ENCODE data around the gene MYO16.
"Not testable (repeated sequence)": the region's sequence is repeated elsewhere in the genome, so short reads cannot be mapped to it uniquely, and the experiment has no call there.

Gene MYO16

DNA sequence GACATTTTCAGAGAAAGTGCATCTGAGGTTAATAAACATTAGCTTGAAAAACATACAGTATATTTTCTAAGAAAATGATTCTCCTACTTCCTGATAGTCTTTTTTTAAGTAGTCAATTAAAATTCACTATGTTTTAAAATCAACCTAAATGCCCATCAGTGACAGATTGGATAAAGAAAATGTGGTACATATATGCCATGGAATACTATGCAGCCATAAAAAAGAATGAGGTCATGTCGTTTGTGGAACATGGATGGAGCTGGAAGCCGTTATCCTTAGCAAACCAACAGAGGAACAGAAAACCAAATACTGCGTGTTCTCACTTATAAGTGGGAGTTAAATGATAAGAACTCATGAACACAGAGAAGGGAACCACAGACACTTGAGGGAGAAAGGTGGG, 462.8 kb downstream of the MYO16 start:
- DNase-seq, result not testable (repeated sequence)

DNA sequence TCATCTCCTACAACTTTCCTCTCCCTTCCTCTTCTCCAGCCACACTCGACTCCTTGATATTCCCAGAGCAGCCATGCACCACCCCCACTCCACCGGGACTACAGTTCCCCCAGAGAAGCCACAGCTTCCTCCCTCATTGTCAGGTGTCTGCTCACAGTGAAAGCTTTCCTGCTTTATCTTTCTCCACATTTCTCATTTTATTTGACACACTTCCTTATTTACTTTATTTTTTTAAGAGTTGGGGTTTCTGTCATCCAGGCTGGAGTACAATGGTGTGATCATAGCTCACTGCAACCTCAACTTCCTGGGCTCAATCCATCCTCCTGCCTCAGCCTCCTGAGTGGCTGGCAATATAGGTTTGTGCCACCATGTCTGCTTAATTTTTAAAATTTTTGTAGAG, 464.6 kb downstream of the MYO16 start:
- DNase-seq, result no peak

DNA sequence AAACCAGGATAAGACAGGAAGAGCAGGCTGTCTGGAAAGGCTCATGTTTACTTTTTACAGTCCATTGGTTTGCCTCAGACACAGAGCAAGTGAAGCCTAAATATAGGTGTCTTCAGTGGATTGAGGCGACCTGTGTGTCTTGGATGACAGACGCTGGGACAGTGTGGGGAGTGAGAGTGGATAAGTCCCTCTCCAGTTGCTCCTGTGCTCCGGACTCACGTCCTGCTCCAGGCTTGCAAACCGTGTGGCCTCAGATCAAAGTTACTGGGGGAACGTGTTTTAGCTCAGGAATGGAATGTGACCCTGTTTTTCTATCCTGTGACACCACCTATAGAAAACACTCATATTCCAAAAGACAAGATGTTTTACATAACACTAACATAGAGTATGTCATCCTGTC, 465.7 kb downstream of the MYO16 start:
- no peak for DNase-seq

DNA sequence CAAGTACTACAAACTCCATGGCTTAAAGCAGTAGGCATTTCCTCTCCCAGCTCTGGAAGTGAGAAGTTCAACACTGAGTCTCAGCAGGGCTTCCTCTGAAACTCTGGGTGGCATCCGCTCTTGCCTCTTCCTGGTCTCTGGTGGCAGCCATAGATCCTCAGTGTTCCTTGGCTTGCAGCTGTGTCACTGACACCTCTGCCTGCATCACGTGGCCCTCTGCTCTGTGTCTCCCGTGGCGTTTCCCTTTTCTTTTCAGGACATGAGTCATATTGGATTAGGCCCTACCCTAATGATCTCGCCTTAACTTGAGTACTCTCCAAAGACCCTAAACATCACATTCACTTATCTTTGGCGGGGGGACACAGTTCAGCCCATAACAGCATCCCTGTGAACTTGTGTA, 466.7 kb downstream of the MYO16 start:
- no peak for DNase-seq

DNA sequence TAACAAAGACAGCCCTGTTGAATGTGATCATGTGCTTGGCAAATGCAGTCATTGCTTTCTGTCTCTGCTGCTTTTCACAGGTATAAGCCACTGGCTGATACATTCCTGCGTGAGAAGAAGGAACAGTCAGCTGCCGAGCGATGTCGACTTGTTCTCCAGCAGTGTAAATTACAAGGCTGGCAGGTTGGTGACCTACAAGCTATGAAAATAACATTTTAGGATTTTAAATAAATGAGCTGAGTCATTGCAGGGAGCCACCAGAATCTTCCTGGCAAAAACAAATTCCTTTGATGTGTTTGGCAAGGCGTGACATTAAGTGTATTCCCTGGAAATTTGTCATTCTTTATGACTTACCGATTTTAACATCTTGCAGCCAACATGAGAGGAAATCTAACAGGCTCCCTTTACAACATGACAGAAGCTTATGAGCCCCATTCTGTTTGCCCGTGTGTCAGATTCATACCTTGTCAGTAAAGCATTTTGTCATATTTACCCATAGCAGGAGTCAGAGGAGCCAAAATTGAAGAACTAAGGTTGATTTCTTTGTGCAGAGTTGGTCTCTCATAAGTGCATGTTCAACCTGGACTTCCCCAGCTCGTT, 471.4 kb downstream of the MYO16 start:
- no peak for DNase-seq

DNA sequence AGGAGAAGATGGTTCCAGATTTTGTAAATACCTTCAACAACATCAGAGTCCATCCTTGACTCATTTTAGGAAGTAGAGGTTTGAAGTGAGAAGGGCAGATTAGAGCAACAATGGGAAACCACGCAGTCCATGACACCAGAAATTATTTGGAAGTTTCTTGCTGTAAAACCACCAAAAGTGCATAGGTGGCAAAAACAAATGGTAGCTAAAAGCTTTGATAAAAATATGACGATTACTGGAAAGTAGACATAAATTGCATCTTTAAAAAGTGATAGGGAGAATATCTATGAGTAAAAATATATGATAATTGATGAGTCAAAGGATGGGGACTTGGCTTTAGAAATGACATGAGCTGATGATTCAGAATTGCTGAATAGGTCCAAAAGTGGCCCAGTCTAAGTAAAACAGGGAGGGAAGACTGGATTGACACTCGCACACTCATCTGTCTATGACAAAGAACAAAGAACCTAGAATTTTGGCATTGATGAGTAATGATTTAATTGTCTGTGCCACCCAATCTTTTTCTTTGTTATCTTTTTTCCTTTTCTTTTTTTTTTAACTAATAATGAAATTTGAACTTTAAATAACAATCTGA, 472.2 kb downstream of the MYO16 start:
- DNase-seq, result no peak

DNA sequence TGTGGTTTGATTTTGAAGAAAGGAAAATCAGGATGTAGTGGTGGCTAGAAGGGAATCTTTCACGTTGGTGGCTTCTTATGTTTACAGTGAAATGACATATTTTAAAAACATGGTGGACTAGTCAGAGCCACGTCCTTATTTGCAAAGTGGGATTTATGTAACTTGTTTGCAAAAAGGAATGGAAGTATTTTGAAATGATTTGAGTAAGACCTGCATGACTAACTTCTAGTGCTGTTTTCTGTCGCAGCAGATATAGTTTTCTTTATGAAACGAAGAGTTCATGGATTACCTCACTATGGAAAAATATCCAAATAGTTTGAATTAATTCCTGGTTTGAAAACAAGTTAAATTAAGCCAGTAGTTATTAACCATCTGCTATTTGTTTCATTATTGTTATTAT, 476.5 kb downstream of the MYO16 start:
- no peak for DNase-seq

DNA sequence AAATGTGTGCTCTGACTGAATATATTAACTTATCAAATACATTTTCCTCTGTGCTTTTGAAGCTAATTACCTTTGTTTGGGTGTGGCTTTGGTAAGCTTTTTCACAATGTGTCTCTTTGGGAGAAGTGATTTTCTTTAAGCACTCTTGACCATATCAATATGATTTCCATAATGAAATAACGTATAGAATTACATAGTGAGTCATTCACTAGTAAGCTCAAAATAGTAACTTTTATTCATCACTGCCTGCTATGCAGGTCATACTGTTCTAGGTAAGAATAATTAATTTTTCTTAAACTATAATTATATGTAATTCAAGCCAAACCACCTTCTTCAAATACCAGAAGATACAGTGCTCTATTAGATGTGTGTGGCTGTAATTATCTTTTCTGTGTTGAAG, 480.7 kb downstream of the MYO16 start:
- no peak for DNase-seq

DNA sequence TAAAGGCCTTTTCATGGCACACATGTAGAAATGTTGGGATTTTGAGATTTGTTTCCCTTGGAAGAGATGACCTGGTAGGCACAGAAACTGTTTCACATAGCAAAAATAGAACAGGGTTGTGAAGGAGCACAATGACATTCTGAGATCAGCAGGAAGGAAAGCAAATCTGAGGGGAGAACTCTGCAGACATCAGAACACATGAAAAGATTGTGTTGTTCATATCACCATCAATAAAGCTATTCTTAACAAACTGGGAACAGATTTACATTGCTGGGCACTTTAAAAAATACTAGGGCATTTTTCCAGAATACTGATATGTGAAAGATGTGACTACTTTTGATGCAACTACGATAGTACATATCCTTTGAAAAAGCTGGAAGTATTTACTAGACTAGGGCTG, 481.7 kb downstream of the MYO16 start:
- DNase-seq, result no peak

DNA sequence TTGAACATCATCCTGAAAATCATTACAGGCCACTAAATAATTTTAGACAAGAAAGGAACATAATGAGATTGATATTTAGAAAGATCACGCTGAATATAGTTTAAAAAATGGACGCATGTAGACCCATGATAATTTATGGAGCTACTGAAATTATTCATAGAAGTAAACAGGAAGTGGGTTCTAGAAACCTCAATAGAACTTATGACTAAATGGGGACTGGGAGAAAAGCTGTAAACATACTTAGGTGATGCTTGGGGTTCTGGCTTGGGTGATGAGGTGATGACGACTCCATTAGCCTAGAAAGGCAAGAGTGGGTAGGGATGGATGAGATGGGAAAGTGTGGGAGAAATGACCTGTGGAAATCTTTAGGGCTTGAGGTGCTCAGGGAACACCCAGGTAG, 484.0 kb downstream of the MYO16 start:
- DNase-seq, result no peak

DNA sequence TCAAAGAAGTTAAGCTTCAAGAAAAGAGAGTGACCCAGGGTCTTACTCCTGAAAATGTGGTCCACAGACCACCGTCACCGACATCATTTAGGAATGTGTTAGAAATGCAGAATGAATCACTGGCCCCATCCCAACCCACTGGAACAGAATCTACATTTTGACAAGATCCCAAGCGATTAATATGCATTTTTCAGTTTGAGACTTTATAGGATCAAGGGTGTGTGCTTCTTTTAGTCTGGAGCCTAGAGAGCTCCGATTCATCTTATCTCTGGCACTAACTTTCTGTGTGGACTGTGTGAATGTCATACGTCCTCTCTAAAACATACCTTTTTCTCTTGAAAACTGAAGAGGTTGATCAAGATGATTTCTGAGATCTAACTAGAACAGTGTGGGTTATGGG, 484.8 kb downstream of the MYO16 start:
- no peak for DNase-seq

DNA sequence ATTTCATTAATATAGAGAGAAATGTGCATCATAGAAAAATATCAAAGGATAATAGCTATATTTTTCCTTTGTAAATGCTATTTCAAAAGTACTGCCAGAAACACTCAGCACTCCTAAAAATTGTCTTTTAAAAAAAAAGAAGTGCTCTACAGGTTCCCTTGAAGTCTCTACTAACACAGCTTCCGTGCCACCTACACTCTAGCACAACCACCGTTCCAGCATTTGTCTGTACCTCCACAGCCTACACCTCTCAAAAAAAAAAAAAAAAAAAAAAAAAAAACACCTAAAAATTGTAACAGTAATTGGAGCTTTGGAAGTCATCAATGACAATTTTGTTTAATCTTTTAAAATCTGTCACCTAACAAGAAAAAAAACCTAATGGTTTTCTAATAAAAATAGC, 485.6 kb downstream of the MYO16 start:
- no peak for DNase-seq

DNA sequence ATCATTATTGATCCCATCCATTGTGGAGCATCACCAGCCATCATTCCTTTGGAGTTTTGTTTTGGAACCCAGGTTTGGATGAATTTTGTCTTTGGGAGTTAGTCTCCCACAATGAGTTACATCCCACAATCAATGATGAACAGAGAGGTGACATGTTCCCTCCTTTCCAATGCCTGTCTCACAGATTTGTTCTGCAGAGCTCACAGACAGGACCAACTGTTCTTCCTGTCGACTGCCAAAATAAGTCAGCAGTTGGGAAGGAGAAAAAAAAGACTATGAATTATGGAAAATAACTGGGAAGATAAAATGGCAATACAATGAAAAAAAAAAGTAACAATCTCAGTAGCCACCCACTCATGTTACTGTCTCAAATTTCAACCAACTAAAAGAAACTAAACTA, 489.1 kb downstream of the MYO16 start:
- DNase-seq, result no peak

DNA sequence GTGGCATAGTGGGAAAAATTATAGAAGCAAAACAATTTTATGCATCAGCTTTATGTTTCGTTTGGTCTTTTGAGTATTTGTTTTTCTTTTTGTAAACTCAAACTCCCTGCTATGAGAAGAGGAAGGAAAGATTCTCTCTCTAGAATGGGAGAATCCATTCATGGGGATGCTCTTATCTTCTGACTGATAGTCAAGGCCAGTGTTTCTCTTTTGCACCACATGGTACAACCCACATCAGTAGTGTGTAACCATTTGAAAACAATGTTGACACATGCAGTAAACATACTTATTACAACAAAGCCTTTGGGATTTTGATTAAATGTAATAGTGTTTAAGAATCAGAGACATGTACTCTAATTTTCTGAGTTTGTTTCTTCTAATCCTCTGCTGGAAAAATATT, 490.5 kb downstream of the MYO16 start:
- DNase-seq, result no peak

DNA sequence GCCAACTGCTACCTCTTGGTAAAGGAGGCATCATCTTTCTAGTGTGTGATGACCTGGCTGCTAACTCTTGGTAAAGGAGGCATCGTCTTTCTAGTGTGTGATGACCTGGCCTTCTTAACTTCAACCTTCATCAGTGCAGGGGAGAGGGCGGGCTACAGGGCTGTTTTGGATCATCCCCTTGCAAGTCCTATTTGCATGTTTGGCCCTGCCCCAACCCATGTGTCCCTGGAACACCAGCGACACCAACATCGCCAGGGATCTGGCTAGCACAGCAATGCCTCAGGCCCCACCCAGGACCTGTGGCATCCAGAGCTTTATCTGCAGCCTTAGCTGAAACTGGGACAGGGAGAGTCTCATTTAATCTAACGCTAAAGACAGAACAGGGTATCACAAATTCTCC, 492.4 kb downstream of the MYO16 start:
- DNase-seq, result no peak

DNA sequence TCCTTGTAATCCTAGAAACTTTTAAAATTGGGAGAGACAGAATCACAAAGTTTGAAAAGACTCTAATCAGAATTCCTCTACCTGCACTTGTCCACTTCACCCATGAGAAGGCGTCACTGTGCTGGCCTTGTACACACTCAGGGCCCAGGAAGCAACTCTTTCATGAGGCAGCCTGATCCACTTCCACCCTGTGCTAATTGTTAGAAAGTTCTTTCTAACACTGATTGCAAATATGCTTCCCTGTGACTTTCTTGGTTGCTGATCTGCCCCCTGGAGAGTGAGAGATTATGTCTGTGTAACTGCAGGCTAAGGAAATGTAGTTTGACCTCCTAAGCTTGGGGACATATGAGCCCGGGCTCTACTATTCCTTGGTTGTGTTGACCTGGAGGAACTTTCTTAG, 494.6 kb downstream of the MYO16 start:
- DNase-seq, result no peak

DNA sequence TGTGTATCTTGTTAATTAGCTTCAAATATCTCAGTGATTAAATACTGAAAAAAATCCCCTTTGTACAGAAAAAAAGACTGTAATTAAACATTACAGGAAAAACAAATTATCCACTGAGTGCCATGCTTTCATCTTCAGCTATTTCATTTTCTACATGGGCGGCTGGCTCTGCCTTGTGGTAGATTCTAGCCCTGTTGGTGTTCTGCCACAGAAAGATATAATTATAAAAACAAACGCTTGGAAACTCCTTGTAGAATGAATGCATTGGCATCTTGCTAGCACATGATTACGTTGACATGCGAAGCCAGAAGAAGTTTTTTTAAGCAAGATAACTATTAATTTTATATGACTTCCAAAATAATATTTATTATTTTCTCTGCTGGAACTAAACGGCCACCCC, 496.8 kb downstream of the MYO16 start:
- DNase-seq, result no peak

DNA sequence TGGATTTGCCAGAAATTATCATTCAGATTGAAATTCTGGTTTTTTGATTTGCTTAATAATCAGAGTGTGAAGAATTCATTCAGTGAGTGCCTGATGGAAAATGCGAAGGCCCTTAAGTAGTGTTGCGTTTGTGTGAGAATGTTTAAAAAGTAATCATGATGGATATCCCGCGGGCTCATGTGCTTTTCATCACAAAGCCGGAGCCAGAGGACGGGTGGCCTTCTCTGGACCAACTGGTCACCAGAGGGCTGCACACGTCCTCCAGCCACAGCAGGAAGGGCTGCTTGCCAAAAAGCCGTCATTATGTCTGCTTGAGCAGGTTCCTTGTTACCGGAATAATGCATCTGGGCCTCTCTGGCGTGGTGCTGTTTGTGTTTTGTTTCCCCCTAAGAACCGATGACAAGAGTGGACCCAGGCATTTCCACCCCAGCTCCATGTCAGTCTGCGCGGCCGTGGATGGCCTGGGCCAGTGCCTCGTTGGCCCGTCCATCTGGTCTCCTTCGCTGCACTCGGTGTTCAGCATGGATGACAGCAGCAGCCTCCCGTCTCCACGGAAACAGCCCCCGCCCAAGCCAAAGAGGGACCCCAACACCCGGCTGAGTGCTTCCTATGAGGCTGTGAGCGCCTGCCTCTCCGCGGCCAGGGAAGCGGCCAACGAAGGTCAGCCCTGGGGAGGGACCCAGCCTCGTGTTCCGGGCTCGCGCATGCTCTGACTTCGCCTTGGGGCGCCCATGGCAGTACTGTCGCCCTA, 497.7 kb downstream of the MYO16 start:
- DNase-seq, result no peak

DNA sequence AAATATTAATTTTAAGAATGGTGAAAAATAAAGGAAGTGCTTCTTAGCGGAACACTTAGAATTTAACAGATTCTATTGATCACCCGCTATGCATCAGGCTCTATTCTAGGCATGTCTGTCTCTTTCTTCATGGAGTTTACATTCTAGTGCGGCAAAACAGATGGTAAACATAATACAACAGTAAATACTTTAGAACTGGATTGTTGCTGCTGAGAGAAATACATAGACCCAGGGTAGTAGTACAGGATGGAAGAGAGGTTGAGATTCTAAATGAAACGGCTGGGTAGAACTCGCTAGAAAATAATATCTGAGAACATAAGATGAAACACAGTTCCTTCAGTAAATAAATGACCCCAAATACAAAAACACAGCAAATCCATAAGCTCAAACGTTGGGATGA, 498.7 kb downstream of the MYO16 start:
- no peak for DNase-seq

DNA sequence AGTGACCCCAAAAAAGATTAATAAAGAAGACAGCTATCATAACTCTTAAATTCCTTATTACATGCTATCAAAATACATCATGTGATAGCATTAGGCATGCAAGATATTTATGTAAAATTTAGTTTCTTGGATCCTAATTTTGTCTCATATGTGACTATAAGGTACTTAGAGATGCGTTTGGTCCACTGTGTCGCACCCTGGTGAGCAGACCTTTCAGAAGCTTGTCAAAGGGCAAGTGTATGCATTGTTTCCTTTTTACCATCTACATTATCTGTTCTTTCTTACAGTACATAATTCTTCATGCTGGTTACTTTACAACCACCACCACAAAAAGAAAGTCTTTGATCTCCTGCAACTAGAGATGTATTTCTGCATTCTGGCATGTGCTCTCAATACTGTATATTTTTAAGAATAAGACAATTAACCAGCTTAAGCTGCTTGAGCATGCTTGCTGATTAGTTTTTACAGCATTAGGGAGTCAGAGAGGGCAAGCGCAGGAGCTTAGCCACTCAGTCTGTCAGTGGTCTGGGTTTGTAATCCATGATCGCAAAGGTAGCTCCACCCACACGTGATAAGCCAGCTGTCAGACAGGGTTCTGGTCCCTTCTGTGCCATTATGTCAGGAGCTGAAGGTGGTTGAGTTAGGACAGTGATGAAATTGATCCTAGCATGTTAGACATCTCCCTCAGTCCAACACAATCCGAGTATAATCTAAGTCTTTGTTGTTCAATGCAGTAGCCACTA, 500.9 kb downstream of the MYO16 start:
- no peak for DNase-seq

DNA sequence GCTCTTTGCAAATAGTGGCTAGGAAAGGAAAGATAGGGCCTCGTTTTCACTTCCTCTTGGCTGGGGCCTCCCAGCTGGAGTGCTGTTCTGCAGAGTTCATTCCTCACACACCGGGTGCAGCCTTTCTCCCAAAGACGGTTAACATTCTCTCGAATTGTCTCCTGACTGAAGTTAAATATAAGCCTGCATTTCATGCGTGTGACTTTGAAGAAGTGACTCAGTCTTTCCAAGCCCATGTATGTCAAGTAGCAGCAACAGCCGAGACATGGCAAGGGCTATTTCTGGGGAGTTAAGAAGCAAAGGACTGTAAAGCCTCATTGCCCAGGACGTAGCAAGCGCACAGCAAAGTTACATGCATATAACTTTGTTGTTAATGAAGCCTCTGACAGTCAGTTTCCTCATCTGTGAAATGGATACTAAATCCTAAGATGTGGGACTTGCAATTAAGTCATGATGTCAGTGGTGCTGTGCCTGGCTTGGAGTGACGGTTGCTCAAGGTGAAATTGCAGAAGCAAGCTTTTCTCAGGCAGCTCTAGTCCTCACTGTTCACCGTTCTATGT, 502.4 kb downstream of the MYO16 start:
- peak; percentile 59 for DNase-seq

DNA sequence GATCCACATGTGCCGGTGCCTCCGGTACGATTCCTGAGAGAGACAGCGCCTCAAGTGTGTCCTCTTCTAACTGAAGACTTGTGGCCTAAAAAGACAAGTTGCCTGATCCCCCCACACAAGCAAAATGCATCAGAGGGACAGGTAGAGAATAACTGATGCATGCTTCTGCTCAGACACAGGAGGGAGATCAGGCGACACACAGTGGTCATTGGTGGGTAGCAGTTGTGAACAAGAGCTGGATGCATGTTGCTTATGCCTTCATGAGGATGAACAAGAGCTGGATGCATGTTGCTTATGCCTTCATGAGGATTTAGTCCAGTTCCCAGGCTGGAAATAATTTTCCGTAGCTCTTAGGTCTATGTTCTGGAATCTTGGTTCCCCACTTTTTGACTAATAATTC, 505.6 kb downstream of the MYO16 start:
- no peak for DNase-seq

DNA sequence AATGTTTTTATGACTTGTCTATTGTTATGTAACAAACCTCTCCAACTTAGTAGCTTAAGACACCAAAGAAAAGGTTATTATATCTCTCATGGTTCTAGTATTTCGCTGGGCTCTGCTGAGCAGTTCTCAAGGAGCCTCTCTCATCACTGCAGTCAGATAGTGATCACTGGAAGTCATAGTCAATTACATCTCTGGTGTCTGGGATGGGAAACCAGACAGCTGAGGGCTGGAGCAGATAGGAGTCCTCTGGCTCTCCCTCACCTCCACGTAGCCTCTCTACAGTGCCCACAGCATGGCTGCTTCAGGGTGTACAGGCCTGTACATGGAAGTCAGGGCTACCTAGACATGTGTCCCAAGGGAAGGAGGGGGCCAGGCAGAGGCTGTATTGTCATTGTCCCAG, 507.5 kb downstream of the MYO16 start:
- DNase-seq, result no peak

DNA sequence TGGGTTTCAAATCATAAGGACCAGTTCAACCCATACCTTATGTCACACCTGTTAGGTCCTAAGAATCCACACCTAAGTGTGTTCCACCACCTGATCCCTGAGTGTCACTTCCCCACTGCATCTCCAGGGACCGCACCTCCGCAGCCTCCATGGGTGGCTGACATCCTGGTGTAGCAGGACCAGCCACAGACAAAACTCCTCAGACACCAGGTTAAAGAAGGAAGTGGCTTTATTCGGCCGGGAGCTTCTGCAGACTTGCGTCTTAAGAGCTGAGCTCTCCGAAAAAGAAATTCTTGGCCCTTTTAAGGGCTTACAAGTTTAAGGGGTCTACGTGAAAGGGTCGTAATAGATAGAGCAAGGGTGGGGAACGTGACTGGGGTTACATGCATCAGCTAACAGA, 509.9 kb downstream of the MYO16 start:
- no peak for DNase-seq
